Activated T-helper 17 cell treated with anti-CD3 and anti-CD28 coated beads, Interleukin-2, amount 50 U/mL, for 72 hours (primary cell): ENCODE measurements around the gene KLRD1. TPM values are rescaled to one million over a fixed set of nuclear protein-coding genes. Genes with fewer than 3 reads are reported as not detected.
"Not testable (repeated sequence)": the region's sequence is repeated elsewhere in the genome, so short reads cannot be mapped to it uniquely, and the experiment has no call there.

ENCODE experiments used
- ATAC-seq: fragments of 150-1000 bp; cut with Tn5 transposase; replicated peaks from 2 replicates; pipeline ENCODE4 v1.10.0; 2021; ENCODE audit warnings: mild to moderate bottlenecking, moderate library complexity
- H3K27ac Mint-ChIP-seq: one replicate; pipeline ENCODE4 v1.8.0; 2022; ENCODE audit warnings: mixed read lengths
- H3K27me3 Mint-ChIP-seq: one replicate; pipeline ENCODE4 v1.8.0; 2022; ENCODE audit warnings: mixed read lengths
- H3K36me3 Mint-ChIP-seq: one replicate; pipeline ENCODE4 v1.8.0; 2022; ENCODE audit warnings: low read depth, mild to moderate bottlenecking, mixed read lengths
- H3K4me1 Mint-ChIP-seq: one replicate; pipeline ENCODE4 v1.8.0; 2022; ENCODE audit warnings: mixed read lengths
- H3K4me3 Mint-ChIP-seq: one replicate; pipeline ENCODE4 v1.8.0; 2022; ENCODE audit warnings: mild to moderate bottlenecking, mixed read lengths
- H3K9me3 Mint-ChIP-seq: one replicate; pipeline ENCODE4 v1.8.0; 2022; ENCODE audit warnings: mixed read lengths
- total RNA-seq, 2 donors: library from RNA; stranded (reverse); gene quantifications; one replicate each; pipeline ENCODE4 v1.2.3, GENCODE V29; 2022

Gene KLRD1
- total RNA-seq, 2 donors from 2014 or later: 1.1 TPM; not detected in 1

DNA sequence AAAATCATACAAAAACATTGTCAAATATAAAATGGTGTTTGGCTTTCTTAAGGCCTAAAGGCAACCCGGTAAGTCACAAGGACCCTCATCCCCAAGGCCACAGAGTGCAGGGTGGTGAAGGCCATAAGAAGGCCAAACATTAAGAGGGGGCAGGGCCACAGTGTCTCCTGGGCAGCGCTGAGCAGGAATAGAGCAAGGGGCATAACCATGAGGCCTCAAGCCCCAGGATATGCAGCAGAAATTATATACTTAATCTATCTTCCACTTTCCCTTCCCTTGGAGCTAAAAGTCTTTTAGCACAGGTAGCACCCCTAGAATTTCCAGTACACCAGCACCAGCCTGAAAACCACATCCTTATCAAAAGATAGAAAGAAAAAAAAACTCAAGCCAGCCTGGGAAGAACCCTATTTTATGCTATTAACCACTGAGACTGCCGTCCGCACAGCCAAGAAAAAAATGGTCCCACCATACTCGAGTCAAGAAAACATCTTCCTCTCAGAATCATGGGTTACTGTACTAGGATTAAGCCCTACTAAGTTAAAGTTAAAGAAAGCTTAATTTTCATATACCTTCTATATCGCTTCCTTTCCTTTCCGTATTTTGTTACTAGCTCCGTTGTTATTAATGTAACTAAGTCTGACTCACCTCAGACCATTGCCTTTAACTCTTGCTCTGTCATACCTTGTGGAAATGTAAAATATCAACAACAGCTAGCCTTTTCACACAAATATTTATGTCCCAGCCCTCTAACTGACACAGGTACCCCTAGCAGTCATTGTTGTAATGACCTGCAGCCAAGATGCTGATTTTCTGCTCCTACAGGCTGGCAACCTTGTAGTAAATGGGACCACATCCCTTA, 62.1 kb downstream of the KLRD1 start:
- no peak for ATAC-seq
- no peaks in the 10 kb centered on the region for H3K9me3 Mint-ChIP-seq
- no peaks in the 10 kb centered on the region for H3K36me3 Mint-ChIP-seq
- H3K4me3 Mint-ChIP-seq: no peak overlapping the region
- H3K27ac Mint-ChIP-seq: no peak overlapping the region
- H3K27me3 Mint-ChIP-seq: peaks cover 3% of the 10 kb centered on the region
- H3K4me1 Mint-ChIP-seq: peaks cover 4% of the 10 kb centered on the region

DNA sequence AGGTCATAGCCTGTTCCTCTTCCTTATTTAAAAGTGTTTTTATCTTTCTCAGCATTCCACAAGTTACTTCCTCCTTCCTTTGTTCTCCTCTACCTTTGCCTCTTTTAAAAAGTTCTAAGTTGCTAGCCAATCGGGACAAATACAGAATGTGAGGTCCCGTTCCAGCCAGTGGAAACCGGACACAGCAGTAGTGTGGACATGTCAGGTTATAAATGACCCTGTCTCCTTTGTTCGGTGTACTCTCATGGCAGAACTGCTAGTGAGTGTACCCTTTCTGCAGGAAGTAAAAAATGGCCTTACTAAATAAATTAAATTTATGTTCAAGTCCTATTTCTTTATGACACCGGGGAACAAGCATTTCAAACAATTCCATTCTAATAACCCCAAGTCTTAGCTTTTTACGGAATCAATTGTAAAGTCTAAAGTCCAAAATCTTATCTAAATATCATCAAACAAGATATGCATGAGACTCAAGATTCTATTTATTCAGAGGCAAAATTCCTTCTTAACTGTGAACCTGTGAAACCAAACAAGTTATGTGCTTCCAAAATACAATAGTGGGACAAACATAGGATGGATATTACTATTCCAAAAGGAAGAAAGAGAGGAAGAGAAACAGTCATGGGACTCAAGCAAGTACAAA, 64.3 kb downstream of the KLRD1 start:
- H3K27me3 Mint-ChIP-seq, H3K4me3 Mint-ChIP-seq, H3K9me3 Mint-ChIP-seq, H3K4me1 Mint-ChIP-seq, H3K36me3 Mint-ChIP-seq, ATAC-seq, H3K27ac Mint-ChIP-seq: not testable (repeated sequence)

DNA sequence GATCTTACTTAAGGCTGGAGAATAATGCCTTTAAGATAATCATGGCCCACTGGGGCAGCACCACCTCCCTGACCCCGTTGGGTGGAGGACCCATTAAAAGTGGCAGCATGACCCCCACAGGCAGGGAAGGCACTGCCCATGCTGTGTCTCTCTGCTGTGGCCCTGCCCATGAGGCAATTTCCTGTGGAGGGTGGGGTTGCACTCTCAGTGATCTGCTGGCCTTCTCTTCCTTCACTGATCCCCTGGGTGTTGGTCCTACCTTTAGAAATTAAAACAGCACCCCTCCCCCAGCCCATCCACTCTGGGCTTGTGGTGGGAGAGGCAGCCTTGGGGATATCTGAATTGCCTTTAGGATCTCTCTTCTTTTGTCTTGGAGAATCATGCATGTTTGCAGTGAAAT, 64.9 kb downstream of the KLRD1 start:
- peaks cover 4% of the 10 kb centered on the region for H3K4me1 Mint-ChIP-seq
- H3K4me3 Mint-ChIP-seq: no peak overlapping the region
- no peak overlapping the region for H3K27ac Mint-ChIP-seq
- no peak for ATAC-seq
- H3K27me3 Mint-ChIP-seq: peaks cover 7% of the 10 kb centered on the region
- no peaks in the 10 kb centered on the region for H3K9me3 Mint-ChIP-seq
- no peaks in the 10 kb centered on the region for H3K36me3 Mint-ChIP-seq

DNA sequence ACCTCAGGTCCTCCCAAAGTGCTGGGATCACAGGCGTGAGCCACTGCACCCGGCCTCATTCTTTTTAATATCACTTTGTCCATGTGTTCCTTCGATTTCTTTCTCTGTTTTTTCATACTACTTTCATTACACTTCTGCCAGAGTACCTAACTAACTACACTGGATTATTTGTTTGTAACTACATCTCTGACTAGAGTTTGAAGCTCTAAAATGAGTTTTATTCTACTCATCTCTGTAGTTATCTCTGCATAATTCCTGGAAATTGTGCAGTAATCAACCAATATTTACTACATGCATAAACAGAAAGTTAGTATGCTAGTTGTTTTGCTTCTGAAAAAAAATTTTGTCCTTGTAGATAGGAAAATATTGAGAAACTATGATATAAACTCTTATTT, 67.0 kb downstream of the KLRD1 start:
- Mint-ChIP-seq H3K27me3 (peaks cover 7% of the 10 kb centered on the region), H3K36me3 (no peaks in the 10 kb centered on the region), H3K4me3 (no peak overlapping the region), H3K27ac (no peak overlapping the region), H3K4me1 (peaks cover 4% of the 10 kb centered on the region), H3K9me3 (no peaks in the 10 kb centered on the region)
- ATAC-seq: no peak

DNA sequence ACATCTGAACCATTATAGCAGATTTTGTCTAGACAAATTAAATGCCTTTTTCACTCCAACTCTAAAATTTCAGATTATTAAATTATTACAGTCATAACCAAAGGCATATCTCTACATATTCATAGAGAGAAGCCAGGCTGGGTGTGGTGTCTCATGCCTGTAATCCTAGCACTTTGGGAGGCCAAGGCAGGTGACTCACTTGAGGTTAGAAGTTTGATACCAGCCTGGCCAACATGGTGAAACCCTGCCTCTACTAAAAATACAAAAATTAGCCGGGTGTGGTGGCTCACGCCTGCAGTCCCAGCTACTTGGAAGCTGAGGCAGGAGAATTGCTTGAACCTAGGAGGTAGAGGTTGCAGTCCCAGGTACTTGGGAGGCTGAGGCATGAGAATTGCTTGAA, 71.1 kb downstream of the KLRD1 start:
- not testable (repeated sequence) for H3K27ac Mint-ChIP-seq, H3K4me3 Mint-ChIP-seq, H3K4me1 Mint-ChIP-seq, H3K9me3 Mint-ChIP-seq, ATAC-seq, H3K36me3 Mint-ChIP-seq
- peaks cover 28% of the 10 kb centered on the region for H3K27me3 Mint-ChIP-seq

Other genes starting within 250 kb of the KLRD1 start
- gene CLEC1A, start 208.9 kb upstream of the KLRD1 start, total RNA-seq: not detected
- gene CLEC7A, start 177.7 kb upstream of the KLRD1 start, total RNA-seq: under 1 TPM in 1 of 2 donors, not detected in 1; 0.26 TPM
- gene OLR1, start 135.7 kb upstream of the KLRD1 start, total RNA-seq: not detected
- gene TMEM52B, start 128.8 kb upstream of the KLRD1 start, total RNA-seq: not detected
- gene GABARAPL1, start 95.0 kb upstream of the KLRD1 start, total RNA-seq: 10 to 100 TPM in 1 of 2 donors, 1 to 10 TPM in 1; 6.9 to 25.1 TPM
- under 1 TPM; 0.19 to 0.24 TPM for gene KLRK1, start 82.2 kb downstream of the KLRD1 start, total RNA-seq
- gene KLRC4, start 101.9 kb downstream of the KLRD1 start, total RNA-seq: not detected
- not detected for gene KLRC3, start 112.7 kb downstream of the KLRD1 start, total RNA-seq
- not detected for gene KLRC2, start 128.1 kb downstream of the KLRD1 start, total RNA-seq
- gene KLRC1, start 145.5 kb downstream of the KLRD1 start, total RNA-seq: under 1 TPM in 1 of 2 donors, not detected in 1; 0.26 TPM
- under 1 TPM; 0.26 TPM for gene EIF2S3B, start 198.0 kb downstream of the KLRD1 start, total RNA-seq